ENCODE measurements around the gene GTF2A1. TPM values are rescaled to one million over a fixed set of nuclear protein-coding genes. Genes with fewer than 3 reads are reported as not detected.

Gene GTF2A1
- total RNA-seq, 1 experiment from 2014 or later = 24.4 TPM

DNA sequence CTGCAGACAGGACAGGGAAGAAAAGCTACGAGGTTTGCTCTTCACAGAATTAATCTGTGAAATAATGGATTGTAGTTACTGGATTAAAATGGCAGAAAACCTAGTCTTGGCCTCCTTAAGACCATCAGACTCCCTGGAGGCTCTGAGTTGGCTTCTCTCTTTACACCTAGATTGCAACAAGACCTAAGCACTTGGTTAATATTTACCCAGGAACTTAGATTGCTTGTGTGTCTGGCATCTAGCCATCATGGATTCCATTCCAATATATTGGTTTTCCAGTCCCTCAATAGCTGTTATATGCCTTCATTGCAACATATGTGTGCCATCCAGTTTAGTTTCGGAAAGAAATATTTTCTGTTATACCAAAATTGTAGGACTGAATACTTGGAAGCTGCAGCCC, 1.9 kb upstream of the GTF2A1 start:
- H3K36me3 ChIP-seq (ENCODE audit: low read depth, low read length) = no peaks in the 10 kb centered on the region
- DNase-seq (no peak), ATAC-seq (no peak)
- H3K9ac ChIP-seq (ENCODE audit: low read length) = no peak overlapping the region
- H3K79me2 ChIP-seq (ENCODE audit: low read length) = peaks cover 27% of the 10 kb centered on the region
- H3K4me3 ChIP-seq (ENCODE audit: low read length) = no peak overlapping the region
- no TSS peak for BruUV-seq (replicated peaks)
- CTCF ChIA-PET = no interaction called here
- H3K4me1 ChIP-seq (ENCODE audit: insufficient read depth, low read length) = peaks cover 20% of the 10 kb centered on the region
- no peaks in the 10 kb centered on the region for H3K27me3 ChIP-seq (ENCODE audit: low read length)
- H2AFZ ChIP-seq (ENCODE audit: low read length) = no peak overlapping the region
- H3F3A ChIP-seq (ENCODE audit: low read length, unreplicated experiment) = peaks cover 5% of the 10 kb centered on the region
- H4K20me1 ChIP-seq (ENCODE audit: low read length) = no peaks in the 10 kb centered on the region
- intact Hi-C loops (cut with micrococcal nuclease) = no loop called here
- no peaks in the 10 kb centered on the region for H3K9me3 ChIP-seq (ENCODE audit: low read length)
- H3K4me2 ChIP-seq (ENCODE audit: low read length) = no peak overlapping the region
- no peak overlapping the region for H3K27ac ChIP-seq (ENCODE audit: low read length)
- no peaks in the 10 kb centered on the region for H3K9me2 ChIP-seq (replicated peaks; ENCODE audit: low read length)
- POLR2A ChIA-PET (ENCODE audit: unreplicated experiment) = no interaction called here
- TF ChIP-seq EZH2 (IDR thresholded peaks at IDR 0.05; ENCODE audit: low read length, unreplicated experiment) (no peak), EZH2phosphoT487 (IDR thresholded peaks at IDR 0.05; ENCODE audit: borderline replicate concordance, low read length) (no peak)
- TF ChIP-seq, protein P1, sequence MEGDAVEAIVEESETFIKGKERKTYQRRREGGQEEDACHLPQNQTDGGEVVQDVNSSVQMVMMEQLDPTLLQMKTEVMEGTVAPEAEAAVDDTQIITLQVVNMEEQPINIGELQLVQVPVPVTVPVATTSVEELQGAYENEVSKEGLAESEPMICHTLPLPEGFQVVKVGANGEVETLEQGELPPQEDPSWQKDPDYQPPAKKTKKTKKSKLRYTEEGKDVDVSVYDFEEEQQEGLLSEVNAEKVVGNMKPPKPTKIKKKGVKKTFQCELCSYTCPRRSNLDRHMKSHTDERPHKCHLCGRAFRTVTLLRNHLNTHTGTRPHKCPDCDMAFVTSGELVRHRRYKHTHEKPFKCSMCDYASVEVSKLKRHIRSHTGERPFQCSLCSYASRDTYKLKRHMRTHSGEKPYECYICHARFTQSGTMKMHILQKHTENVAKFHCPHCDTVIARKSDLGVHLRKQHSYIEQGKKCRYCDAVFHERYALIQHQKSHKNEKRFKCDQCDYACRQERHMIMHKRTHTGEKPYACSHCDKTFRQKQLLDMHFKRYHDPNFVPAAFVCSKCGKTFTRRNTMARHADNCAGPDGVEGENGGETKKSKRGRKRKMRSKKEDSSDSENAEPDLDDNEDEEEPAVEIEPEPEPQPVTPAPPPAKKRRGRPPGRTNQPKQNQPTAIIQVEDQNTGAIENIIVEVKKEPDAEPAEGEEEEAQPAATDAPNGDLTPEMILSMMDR (conservative IDR thresholded peaks at IDR 0.05; ENCODE audit: low read depth, low read length) = no peak

DNA sequence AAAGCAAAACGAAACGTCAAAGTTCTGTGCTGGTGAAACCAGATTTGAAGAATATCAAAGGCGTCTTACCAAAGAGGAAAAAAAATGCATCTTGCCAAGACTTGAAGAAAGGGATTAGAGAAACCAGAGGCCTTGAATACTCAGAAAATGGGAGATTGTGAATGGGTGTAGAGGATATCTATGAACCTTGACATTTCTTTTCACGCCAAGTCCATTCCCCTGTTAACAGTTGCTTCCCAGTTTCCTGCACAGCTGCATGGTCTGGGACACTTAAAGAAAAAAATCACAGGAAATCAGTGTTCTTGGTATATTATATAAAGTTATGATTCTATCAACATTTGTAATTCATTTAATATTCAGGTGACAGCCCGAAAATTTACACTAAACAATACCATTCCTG, 1.4 kb upstream of the GTF2A1 start:
- Histone ChIP-seq H4K20me1 (ENCODE audit: low read length) (no peaks in the 10 kb centered on the region), H2AFZ (ENCODE audit: low read length) (no peak overlapping the region), H3K4me2 (ENCODE audit: low read length) (no peak overlapping the region), H3F3A (ENCODE audit: low read length, unreplicated experiment) (peaks cover 5% of the 10 kb centered on the region), H3K9ac (ENCODE audit: low read length) (no peak overlapping the region), H3K36me3 (ENCODE audit: low read depth, low read length) (no peaks in the 10 kb centered on the region), H3K9me3 (ENCODE audit: low read length) (no peaks in the 10 kb centered on the region), H3K27me3 (ENCODE audit: low read length) (no peaks in the 10 kb centered on the region), H3K9me2 (replicated peaks; ENCODE audit: low read length) (no peaks in the 10 kb centered on the region), H3K27ac (ENCODE audit: low read length) (no peak overlapping the region), H3K79me2 (ENCODE audit: low read length) (peaks cover 32% of the 10 kb centered on the region), H3K4me1 (ENCODE audit: insufficient read depth, low read length) (peaks cover 23% of the 10 kb centered on the region), H3K4me3 (ENCODE audit: low read length) (no peak overlapping the region)
- DNase-seq = no peak
- ChIA-PET POLR2A (ENCODE audit: unreplicated experiment) (no interaction called here), CTCF (no interaction called here)
- TF ChIP-seq, protein P1 (conservative IDR thresholded peaks at IDR 0.05; ENCODE audit: low read depth, low read length) = no peak
- intact Hi-C loops (cut with micrococcal nuclease) = no loop called here
- BruUV-seq (replicated peaks) = no TSS peak
- no peak for ATAC-seq

DNA sequence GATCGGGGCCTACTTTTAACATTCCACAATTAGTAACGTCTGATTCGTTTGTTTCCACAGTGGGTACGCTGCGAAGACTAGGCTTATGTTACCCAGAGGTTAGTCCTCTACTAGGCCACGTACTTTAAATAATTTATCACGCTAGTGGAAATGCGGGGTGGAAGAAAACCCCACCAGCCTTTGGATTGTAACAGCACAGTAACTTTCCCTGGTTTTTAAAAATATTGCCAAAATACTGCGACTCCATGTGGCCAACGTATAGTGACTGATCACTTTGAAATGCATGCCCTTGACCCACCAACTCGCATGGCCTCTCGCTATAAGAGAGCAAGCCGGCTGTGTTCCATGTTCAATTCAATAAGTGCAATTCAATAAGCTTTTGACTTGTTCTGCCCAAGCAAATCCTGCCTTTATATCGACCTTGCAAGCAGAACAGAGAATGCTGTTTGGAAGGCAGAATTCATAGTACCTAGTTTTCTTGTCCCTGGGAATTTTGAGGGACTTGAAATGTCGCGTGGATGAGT, 882 bp upstream of the GTF2A1 start:
- peak overlapping the region; percentile 87 for H3K9ac ChIP-seq (ENCODE audit: low read length)
- DNase-seq (no peak), ATAC-seq (no peak)
- H3K79me2 ChIP-seq (ENCODE audit: low read length) = peaks cover 37% of the 10 kb centered on the region
- no peaks in the 10 kb centered on the region for H3K9me2 ChIP-seq (replicated peaks; ENCODE audit: low read length)
- CTCF ChIA-PET = no interaction called here
- H3K4me3 ChIP-seq (ENCODE audit: low read length) = peak overlapping the region; percentile 68
- H3F3A ChIP-seq (ENCODE audit: low read length, unreplicated experiment) = peaks cover 5% of the 10 kb centered on the region
- H3K4me2 ChIP-seq (ENCODE audit: low read length) = peak overlapping the region; percentile 95
- no TSS peak for BruUV-seq (replicated peaks)
- TF ChIP-seq EZH2 (IDR thresholded peaks at IDR 0.05; ENCODE audit: low read length, unreplicated experiment) (no peak), EZH2phosphoT487 (IDR thresholded peaks at IDR 0.05; ENCODE audit: borderline replicate concordance, low read length) (no peak)
- TF ChIP-seq, protein P1 (conservative IDR thresholded peaks at IDR 0.05; ENCODE audit: low read depth, low read length) = no peak
- H3K9me3 ChIP-seq (ENCODE audit: low read length) = no peaks in the 10 kb centered on the region
- intact Hi-C loops (cut with micrococcal nuclease) = no loop called here
- POLR2A ChIA-PET (ENCODE audit: unreplicated experiment) = interaction anchor here (0.8 kb wide), 1 partner anchor 119 kb away, joined by 15 read pairs; no protein-coding TSS in a partner anchor
- no peaks in the 10 kb centered on the region for H3K27me3 ChIP-seq (ENCODE audit: low read length)
- H3K4me1 ChIP-seq (ENCODE audit: insufficient read depth, low read length) = peaks cover 23% of the 10 kb centered on the region
- H3K36me3 ChIP-seq (ENCODE audit: low read depth, low read length) = no peaks in the 10 kb centered on the region
- H3K27ac ChIP-seq (ENCODE audit: low read length) = peak overlapping the region; percentile 97
- H4K20me1 ChIP-seq (ENCODE audit: low read length) = no peaks in the 10 kb centered on the region
- peak overlapping the region; percentile 98 for H2AFZ ChIP-seq (ENCODE audit: low read length)
